ENCODE data around the gene PSTPIP2.
"Not testable (repeated sequence)": the region's sequence is repeated elsewhere in the genome, so short reads cannot be mapped to it uniquely, and the experiment has no call there.

The PSTPIP2 gene

DNA sequence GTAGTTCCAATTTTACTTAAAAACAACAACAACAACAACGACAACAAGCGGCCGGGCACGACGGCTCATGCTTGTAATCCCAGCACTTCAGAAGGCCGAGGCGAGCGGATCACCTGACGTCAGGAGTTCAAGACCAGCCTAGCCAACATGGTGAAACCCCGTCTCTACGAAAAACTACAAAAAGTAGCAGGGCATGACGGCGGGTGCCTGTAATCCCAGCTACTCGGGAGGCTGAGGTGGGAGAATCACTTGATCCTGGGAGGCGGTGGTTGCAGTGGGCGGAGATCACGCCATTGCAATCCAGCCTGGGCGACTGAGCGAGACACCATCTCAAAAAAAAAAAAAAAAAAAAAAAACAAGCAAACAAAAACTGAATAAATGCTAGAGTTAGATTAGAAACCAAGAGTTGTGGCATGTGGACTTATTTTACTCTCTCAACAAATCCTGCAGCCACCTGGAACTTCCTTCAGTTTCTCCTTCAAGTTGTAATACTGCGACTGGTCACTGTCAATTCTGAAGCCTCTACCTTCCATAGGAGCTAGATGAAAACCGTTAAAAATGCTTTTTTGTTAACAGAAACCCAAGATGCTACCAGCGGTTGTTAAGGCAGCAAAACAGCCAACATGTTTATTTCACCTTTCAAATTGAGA is 24.7 kb upstream of the PSTPIP2 start:
- peaks cover 68% of the 10 kb centered on the region for H3K79me2 ChIP-seq (ENCODE audit: control insufficient read depth, low read length)

DNA sequence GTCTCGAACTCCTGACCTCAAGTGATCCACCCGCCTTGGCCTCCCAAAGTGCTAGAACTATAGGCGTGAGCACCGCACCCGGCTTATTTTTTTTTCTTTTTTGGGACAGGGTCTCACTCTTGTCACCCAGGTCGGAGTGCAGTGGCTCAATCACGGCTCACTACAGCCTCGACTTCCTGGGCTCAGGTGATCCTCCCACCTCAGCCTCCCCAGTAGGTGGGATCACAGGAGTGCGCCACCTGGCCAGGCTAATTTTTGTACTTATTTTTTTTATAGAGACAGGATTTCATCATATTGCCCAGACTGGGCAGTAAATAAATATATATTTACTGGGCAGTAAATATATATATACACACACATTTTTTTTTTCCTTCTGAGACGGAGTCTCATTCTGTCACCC is 23.5 kb upstream of the PSTPIP2 start:
- no peak overlapping the region for H3K4me3 ChIP-seq (ENCODE audit: low read length)
- H3K4me1 ChIP-seq (ENCODE audit: control insufficient read depth, low read length): peaks cover 29% of the 10 kb centered on the region
- no peaks in the 10 kb centered on the region for H4K20me1 ChIP-seq (ENCODE audit: control insufficient read depth, insufficient read depth, low read depth, low read length)
- peak overlapping the region; percentile 77; the same call in 1 of the 2 replicates for H3K4me2 ChIP-seq (ENCODE audit: low read length)
- H3K27me3 ChIP-seq (ENCODE audit: control insufficient read depth, low read length): no peaks in the 10 kb centered on the region
- peaks cover 80% of the 10 kb centered on the region for H3K79me2 ChIP-seq (ENCODE audit: control insufficient read depth, low read length)
- H3K9me3 ChIP-seq (ENCODE audit: control insufficient read depth, insufficient read depth, low read length): no peaks in the 10 kb centered on the region
- H3K36me3 ChIP-seq (ENCODE audit: control insufficient read depth, low read length): peaks cover 69% of the 10 kb centered on the region
- TF ChIP-seq, protein P1, sequence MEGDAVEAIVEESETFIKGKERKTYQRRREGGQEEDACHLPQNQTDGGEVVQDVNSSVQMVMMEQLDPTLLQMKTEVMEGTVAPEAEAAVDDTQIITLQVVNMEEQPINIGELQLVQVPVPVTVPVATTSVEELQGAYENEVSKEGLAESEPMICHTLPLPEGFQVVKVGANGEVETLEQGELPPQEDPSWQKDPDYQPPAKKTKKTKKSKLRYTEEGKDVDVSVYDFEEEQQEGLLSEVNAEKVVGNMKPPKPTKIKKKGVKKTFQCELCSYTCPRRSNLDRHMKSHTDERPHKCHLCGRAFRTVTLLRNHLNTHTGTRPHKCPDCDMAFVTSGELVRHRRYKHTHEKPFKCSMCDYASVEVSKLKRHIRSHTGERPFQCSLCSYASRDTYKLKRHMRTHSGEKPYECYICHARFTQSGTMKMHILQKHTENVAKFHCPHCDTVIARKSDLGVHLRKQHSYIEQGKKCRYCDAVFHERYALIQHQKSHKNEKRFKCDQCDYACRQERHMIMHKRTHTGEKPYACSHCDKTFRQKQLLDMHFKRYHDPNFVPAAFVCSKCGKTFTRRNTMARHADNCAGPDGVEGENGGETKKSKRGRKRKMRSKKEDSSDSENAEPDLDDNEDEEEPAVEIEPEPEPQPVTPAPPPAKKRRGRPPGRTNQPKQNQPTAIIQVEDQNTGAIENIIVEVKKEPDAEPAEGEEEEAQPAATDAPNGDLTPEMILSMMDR (IDR thresholded peaks at IDR 0.05; ENCODE audit: low read depth, low read length, poor library complexity, severe bottlenecking): no peak
- TF ChIP-seq EZH2phosphoT487 (IDR thresholded peaks at IDR 0.05; ENCODE audit: borderline replicate concordance, low read length): no peak
- H3K27ac ChIP-seq (ENCODE audit: low read depth, low read length): no peak overlapping the region
- H3F3A ChIP-seq (ENCODE audit: control insufficient read depth, insufficient read depth): peaks cover 2% of the 10 kb centered on the region; the same call in 1 of the 2 replicates
- H3K9me2 ChIP-seq (replicated peaks; ENCODE audit: control insufficient read depth, low read length): no peaks in the 10 kb centered on the region

More for the DNA sequence above, 24.7 kb upstream of the PSTPIP2 start:
- no peaks in the 10 kb centered on the region for H3K9me3 ChIP-seq (ENCODE audit: control insufficient read depth, insufficient read depth, low read length)
- no peaks in the 10 kb centered on the region for H3K9me2 ChIP-seq (replicated peaks; ENCODE audit: control insufficient read depth, low read length)
- peak overlapping the region; percentile 77 for H3K4me2 ChIP-seq (ENCODE audit: low read length)
- H3K4me1 ChIP-seq (ENCODE audit: control insufficient read depth, low read length): peaks cover 29% of the 10 kb centered on the region
- no peaks in the 10 kb centered on the region for H3K27me3 ChIP-seq (ENCODE audit: control insufficient read depth, low read length)
- peak overlapping the region; percentile 83 for H3K4me3 ChIP-seq (ENCODE audit: low read length)
- no peaks in the 10 kb centered on the region for H4K20me1 ChIP-seq (ENCODE audit: control insufficient read depth, insufficient read depth, low read depth, low read length)
- peaks cover 2% of the 10 kb centered on the region; the same call in 1 of the 2 replicates for H3F3A ChIP-seq (ENCODE audit: control insufficient read depth, insufficient read depth)
- peak overlapping the region; percentile 58 for H3K27ac ChIP-seq (ENCODE audit: low read depth, low read length)
- TF ChIP-seq, protein P1 (IDR thresholded peaks at IDR 0.05; ENCODE audit: low read depth, low read length, poor library complexity, severe bottlenecking): no peak
- no peak for TF ChIP-seq EZH2phosphoT487 (IDR thresholded peaks at IDR 0.05; ENCODE audit: borderline replicate concordance, low read length)
- H3K36me3 ChIP-seq (ENCODE audit: control insufficient read depth, low read length): peaks cover 57% of the 10 kb centered on the region

DNA sequence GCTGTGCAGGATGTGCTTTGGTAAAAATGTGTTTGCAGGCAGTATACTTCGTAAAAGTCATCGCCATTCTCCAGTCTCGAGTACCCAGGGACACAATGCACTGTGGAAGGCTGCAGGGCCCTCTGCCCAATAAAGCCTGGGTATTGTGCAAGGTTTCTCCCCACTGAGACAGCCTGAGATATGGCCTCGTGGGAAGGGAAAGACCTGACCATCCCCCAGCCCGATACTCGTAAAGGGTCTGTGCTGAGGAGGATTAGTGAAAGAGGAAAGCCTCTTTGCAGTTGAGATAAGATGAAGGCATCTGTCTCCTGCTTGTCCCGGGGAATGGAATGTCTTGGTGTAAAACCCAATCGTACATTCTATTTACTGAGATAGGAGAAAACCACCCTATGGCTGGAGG is 16.4 kb upstream of the PSTPIP2 start:
- H4K20me1 ChIP-seq (ENCODE audit: control insufficient read depth, insufficient read depth, low read depth, low read length); H3K27ac ChIP-seq (ENCODE audit: low read depth, low read length); H3K9me2 ChIP-seq (replicated peaks; ENCODE audit: control insufficient read depth, low read length); H3K27me3 ChIP-seq (ENCODE audit: control insufficient read depth, low read length); H3F3A ChIP-seq (ENCODE audit: control insufficient read depth, insufficient read depth); H3K4me3 ChIP-seq (ENCODE audit: low read length); H3K4me1 ChIP-seq (ENCODE audit: control insufficient read depth, low read length); H3K4me2 ChIP-seq (ENCODE audit: low read length); H3K9me3 ChIP-seq (ENCODE audit: control insufficient read depth, insufficient read depth, low read length): not testable (repeated sequence)
- peaks cover 99% of the 10 kb centered on the region for H3K36me3 ChIP-seq (ENCODE audit: control insufficient read depth, low read length)
- peaks cover 38% of the 10 kb centered on the region for H3K79me2 ChIP-seq (ENCODE audit: control insufficient read depth, low read length)

DNA sequence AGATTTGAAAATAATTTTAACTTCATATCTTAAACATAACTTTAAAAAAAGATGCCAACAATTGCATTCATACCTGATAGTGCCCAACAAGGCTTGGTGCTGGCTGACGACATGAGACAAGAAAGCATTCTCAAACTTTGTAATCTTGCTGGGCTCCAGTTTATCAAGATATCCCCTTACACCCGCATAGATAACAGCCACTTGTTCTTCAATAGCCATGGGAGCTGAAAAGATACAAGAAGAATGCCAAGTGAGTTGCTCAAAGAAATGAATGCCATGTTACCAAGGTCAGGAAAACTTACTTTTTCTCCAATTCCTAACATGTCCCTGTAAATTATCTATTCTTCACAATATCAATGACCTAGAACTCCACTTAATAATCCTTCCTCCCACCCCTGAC is 12.4 kb upstream of the PSTPIP2 start:
- H3K27ac ChIP-seq (ENCODE audit: low read depth, low read length): no peak overlapping the region
- no peaks in the 10 kb centered on the region for H3K79me2 ChIP-seq (ENCODE audit: control insufficient read depth, low read length)
- peaks cover 8% of the 10 kb centered on the region; the same call in 1 of the 2 replicates for H3F3A ChIP-seq (ENCODE audit: control insufficient read depth, insufficient read depth)
- no peak overlapping the region for H3K4me3 ChIP-seq (ENCODE audit: low read length)
- no peak overlapping the region for H3K4me2 ChIP-seq (ENCODE audit: low read length)
- no peaks in the 10 kb centered on the region for H4K20me1 ChIP-seq (ENCODE audit: control insufficient read depth, insufficient read depth, low read depth, low read length)
- H3K36me3 ChIP-seq (ENCODE audit: control insufficient read depth, low read length): peaks cover 93% of the 10 kb centered on the region
- no peak for TF ChIP-seq EZH2phosphoT487 (IDR thresholded peaks at IDR 0.05; ENCODE audit: borderline replicate concordance, low read length)
- TF ChIP-seq, protein P1 (IDR thresholded peaks at IDR 0.05; ENCODE audit: low read depth, low read length, poor library complexity, severe bottlenecking): no peak
- no peaks in the 10 kb centered on the region for H3K4me1 ChIP-seq (ENCODE audit: control insufficient read depth, low read length)
- no peaks in the 10 kb centered on the region for H3K27me3 ChIP-seq (ENCODE audit: control insufficient read depth, low read length)
- no peaks in the 10 kb centered on the region for H3K9me3 ChIP-seq (ENCODE audit: control insufficient read depth, insufficient read depth, low read length)
- H3K9me2 ChIP-seq (replicated peaks; ENCODE audit: control insufficient read depth, low read length): no peaks in the 10 kb centered on the region
